ENCODE data around the gene LTBP2.

DNA sequence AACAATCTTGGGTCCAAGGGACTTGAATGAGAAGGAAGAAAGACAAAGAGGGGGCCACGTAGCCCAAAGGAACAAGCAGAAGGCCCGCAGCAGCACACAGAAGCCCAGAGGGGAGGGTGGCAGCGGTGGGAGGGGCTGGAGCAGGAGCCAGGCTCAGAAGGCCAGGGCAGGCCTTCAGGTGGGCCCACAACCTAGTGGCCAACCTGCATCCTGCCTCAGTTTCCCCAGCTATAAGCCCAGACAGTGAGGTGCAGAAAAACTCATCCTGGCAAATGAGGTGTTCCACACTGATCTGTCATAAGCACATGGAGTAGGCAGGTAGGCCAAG lies 34.1 kb downstream of the LTBP2 start:
- TF ChIP-seq YY1 (IDR thresholded peaks at IDR 0.05; ENCODE audit: low read depth), result no peak
- TF ChIP-seq, protein P1, sequence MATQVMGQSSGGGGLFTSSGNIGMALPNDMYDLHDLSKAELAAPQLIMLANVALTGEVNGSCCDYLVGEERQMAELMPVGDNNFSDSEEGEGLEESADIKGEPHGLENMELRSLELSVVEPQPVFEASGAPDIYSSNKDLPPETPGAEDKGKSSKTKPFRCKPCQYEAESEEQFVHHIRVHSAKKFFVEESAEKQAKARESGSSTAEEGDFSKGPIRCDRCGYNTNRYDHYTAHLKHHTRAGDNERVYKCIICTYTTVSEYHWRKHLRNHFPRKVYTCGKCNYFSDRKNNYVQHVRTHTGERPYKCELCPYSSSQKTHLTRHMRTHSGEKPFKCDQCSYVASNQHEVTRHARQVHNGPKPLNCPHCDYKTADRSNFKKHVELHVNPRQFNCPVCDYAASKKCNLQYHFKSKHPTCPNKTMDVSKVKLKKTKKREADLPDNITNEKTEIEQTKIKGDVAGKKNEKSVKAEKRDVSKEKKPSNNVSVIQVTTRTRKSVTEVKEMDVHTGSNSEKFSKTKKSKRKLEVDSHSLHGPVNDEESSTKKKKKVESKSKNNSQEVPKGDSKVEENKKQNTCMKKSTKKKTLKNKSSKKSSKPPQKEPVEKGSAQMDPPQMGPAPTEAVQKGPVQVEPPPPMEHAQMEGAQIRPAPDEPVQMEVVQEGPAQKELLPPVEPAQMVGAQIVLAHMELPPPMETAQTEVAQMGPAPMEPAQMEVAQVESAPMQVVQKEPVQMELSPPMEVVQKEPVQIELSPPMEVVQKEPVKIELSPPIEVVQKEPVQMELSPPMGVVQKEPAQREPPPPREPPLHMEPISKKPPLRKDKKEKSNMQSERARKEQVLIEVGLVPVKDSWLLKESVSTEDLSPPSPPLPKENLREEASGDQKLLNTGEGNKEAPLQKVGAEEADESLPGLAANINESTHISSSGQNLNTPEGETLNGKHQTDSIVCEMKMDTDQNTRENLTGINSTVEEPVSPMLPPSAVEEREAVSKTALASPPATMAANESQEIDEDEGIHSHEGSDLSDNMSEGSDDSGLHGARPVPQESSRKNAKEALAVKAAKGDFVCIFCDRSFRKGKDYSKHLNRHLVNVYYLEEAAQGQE (IDR thresholded peaks at IDR 0.05; ENCODE audit: low read depth), result no peak
- TF ChIP-seq TEAD4 (IDR thresholded peaks at IDR 0.05), result no peak
- no peak for TF ChIP-seq CREB1 (IDR thresholded peaks at IDR 0.05; ENCODE audit: low read depth)
- no peak for TF ChIP-seq TCF12 (IDR thresholded peaks at IDR 0.05; ENCODE audit: low read depth)
- no peak for TF ChIP-seq TAF1 (IDR thresholded peaks at IDR 0.05; ENCODE audit: low read depth)
